ENCODE measurements around the gene KATNB1.

GRCh38 chr16:57732714-57733113, 2.9 kb upstream of the KATNB1 start:
- TF ChIP-seq EZH2phosphoT487 (IDR thresholded peaks at IDR 0.05; ENCODE audit: borderline replicate concordance, low read length): no peak
- no peak for TF ChIP-seq CTCF (conservative IDR thresholded peaks at IDR 0.05; ENCODE audit: low read depth, low read length)
